Measurements from ENCODE around the gene CDCP2. TPM values are rescaled to one million over a fixed set of nuclear protein-coding genes. Genes with fewer than 3 reads are reported as not detected.

Gene CDCP2
- total and polyA plus RNA-seq, 8 donors = 0.15 to 0.18 (median 0.18) TPM; not detected in 4

GRCh38 chr1:54163051-54163450, 10.3 kb upstream of the CDCP2 start:
- no peaks in the 10 kb centered on the region for H3K27me3 ChIP-seq
- no peaks in the 10 kb centered on the region for H3K36me3 ChIP-seq
- intact Hi-C loops (cut with DNase I) = no loop called here
- ATAC-seq = no peak
- no peak overlapping the region for H3K4me3 ChIP-seq
- H3K9me3 ChIP-seq = no peaks in the 10 kb centered on the region
- no peak for TF ChIP-seq CTCF (IDR thresholded peaks at IDR 0.05)
- DNase-seq = no peak
- no peak overlapping the region for H3K27ac ChIP-seq
- no peaks in the 10 kb centered on the region for H3K4me1 ChIP-seq

GRCh38 chr1:54161495-54162168, 8.8 kb upstream of the CDCP2 start:
- no peak for TF ChIP-seq CTCF (IDR thresholded peaks at IDR 0.05)
- H3K4me1 ChIP-seq = no peaks in the 10 kb centered on the region
- intact Hi-C loops (cut with DNase I) = no loop called here
- H3K36me3 ChIP-seq = no peaks in the 10 kb centered on the region
- no peaks in the 10 kb centered on the region for H3K9me3 ChIP-seq
- H3K27me3 ChIP-seq = no peaks in the 10 kb centered on the region
- no peak overlapping the region for H3K4me3 ChIP-seq
- DNase-seq (no peak), ATAC-seq (no peak)
- H3K27ac ChIP-seq = no peak overlapping the region

- no peak overlapping the region for H3K27ac ChIP-seq
Observed at GRCh38 chr1:54160351-54160750, 7.6 kb upstream of the CDCP2 start.

GRCh38 chr1:54159733-54160316, 7.0 kb upstream of the CDCP2 start:
- Histone ChIP-seq H3K27me3 (no peaks in the 10 kb centered on the region), H3K4me1 (no peaks in the 10 kb centered on the region), H3K36me3 (no peaks in the 10 kb centered on the region), H3K9me3 (no peaks in the 10 kb centered on the region), H3K27ac (no peak overlapping the region), H3K4me3 (no peak overlapping the region)
- no peak for TF ChIP-seq CTCF (IDR thresholded peaks at IDR 0.05)
- intact Hi-C loops (cut with DNase I) = no loop called here
- ATAC-seq = no peak
- no peak for DNase-seq

More at GRCh38 chr1:54160351-54160750, 7.6 kb upstream of the CDCP2 start:
- H3K4me3 ChIP-seq = no peak overlapping the region
- H3K27me3 ChIP-seq = no peaks in the 10 kb centered on the region
- no peaks in the 10 kb centered on the region for H3K36me3 ChIP-seq
- no peak for TF ChIP-seq CTCF (IDR thresholded peaks at IDR 0.05)
- H3K9me3 ChIP-seq = no peaks in the 10 kb centered on the region
- no peaks in the 10 kb centered on the region for H3K4me1 ChIP-seq
- DNase-seq (no peak), ATAC-seq (no peak)
- intact Hi-C loops (cut with DNase I) = no loop called here

GRCh38 chr1:54158071-54158470, 5.3 kb upstream of the CDCP2 start:
- ATAC-seq (no peak), DNase-seq (no peak)
- no peak overlapping the region for H3K4me3 ChIP-seq
- peaks cover 3% of the 10 kb centered on the region in 2 donors for H3K4me1 ChIP-seq
- intact Hi-C loops (cut with DNase I) = no loop called here
- H3K36me3 ChIP-seq = no peaks in the 10 kb centered on the region
- H3K27me3 ChIP-seq = no peaks in the 10 kb centered on the region
- TF ChIP-seq CTCF (IDR thresholded peaks at IDR 0.05) = no peak
- H3K27ac ChIP-seq = no peak overlapping the region
- H3K9me3 ChIP-seq = no peaks in the 10 kb centered on the region
